GM21526 (cell line): Measurements from ENCODE around the gene SLC25A33.
"Not testable (repeated sequence)": the region's sequence is repeated elsewhere in the genome, so short reads cannot be mapped to it uniquely, and the experiment has no call there.

Experiments
- ATAC-seq: cut with Tn5 transposase; IDR thresholded peaks from one replicate; pipeline ENCODE4 v1.9.1; 2021; ENCODE audit warnings: moderate library complexity; ENCODE audit not compliant: unreplicated experiment, low FRiP score

SLC25A33 gene

DNA sequence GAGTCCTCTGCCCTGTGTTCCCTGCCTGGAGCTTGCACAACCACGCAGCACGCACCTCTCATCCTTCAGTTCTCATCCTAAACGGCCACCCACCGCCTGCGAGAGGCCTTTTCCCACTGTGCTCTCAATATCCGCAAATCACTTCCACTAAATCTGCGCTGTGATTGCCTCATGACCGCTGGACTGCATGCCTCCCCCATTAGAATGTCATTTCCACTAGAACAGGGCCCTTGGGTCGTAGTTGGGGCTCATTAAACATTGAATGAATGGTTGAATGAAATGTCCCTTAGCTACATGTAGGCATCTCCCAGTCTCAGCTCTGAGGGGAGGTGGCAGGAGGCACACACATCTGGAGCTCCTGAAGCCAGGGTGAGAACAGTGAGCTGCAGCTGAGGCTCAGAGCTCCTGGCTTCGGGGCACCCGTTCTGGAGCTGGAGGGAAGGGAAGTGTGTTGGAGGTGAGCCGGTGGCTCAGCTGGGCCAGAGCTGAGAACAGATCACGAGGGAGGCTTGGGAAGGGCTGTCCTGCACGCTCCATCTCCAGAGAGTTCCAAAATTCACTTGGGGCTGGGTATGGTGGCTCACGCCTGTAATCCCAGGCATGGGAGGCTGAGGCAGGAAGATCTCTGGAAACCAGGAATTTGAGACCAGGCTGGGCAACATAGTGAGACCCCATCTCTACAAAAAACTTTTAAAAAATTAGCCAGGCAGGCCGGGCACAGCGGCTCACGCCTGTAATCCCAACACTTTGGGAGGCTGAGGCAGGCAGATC, 79.8 kb downstream of the SLC25A33 start:
- no peak for ATAC-seq

DNA sequence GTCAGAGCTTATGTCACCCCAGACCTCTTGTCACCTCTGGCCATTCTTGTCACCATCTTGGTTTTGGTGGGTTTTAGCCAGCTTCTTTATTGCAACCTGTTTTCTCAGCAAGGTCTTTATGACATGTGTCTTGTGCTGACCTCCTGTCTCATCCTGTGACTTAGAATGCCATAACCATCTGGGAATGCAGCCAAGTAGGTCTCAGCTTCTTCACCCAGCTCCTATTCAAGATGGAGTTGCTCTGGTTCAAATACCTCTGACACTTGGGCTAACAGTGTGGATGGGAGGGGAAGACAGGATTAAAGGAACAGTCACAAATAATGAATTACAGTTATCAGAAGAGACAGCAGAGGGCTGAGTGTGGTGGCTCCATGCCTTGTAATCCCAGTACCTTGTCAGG, 81.8 kb downstream of the SLC25A33 start:
- no peak for ATAC-seq

DNA sequence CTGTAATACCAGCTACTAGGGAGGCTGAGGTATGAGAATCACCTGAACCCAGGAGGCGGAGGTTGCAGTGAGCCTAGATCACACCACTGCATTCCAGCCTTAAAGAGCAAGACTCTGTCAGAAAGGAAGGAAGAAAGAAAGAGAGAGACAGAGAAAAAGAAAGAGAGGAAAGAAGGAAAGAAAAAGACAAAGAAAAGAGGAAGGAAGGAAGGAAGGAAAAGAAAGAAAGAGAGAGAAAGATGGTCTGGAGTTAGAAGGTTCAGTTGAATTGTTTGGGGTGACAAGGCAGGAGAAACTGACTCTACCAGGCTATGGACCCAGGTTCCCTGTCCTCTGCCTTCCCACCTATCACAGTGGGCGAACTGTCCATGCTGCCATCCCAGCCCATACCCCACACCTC, 84.8 kb downstream of the SLC25A33 start:
- ATAC-seq: no peak

DNA sequence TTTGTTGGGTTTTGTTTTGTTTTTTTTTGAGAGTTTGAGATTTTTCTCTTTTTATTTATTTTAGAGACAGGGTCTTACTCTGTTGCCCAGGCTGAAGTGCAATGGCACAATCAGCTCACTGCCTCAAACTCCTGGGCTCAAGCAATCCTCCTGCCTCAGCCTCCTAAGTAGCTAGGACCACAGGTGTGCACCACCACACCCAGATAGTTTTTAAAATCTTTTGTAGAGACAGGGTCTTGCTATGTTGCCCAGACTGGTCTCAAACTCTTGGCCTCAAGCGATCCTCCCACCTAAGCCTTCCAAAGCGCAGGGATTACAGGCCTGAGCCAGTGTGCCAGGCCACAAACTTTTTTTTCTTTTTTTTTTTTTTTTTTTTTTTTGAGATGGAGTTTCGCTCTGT, 85.8 kb downstream of the SLC25A33 start:
- not testable (repeated sequence) for ATAC-seq

DNA sequence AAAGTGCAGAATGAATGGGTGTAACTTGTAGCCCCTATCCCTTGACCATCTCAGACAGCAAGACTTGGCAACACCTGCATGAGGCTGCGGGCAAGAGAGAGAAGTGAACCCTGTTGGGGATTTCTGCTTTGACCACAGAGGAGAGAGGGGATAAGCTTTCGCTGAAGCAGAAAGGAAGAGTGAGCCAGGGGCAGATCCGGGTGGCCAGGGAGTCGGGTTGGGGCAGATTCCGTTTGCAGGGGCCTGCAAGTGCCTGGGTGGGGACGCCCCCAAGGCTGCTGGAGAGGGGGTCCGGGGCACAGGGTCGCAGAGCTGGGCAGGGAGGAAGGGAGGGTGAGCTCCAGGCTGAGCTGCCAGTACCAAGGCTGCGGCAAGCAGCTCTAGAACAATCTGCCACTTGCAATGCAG, 86.9 kb downstream of the SLC25A33 start:
- no peak for ATAC-seq

DNA sequence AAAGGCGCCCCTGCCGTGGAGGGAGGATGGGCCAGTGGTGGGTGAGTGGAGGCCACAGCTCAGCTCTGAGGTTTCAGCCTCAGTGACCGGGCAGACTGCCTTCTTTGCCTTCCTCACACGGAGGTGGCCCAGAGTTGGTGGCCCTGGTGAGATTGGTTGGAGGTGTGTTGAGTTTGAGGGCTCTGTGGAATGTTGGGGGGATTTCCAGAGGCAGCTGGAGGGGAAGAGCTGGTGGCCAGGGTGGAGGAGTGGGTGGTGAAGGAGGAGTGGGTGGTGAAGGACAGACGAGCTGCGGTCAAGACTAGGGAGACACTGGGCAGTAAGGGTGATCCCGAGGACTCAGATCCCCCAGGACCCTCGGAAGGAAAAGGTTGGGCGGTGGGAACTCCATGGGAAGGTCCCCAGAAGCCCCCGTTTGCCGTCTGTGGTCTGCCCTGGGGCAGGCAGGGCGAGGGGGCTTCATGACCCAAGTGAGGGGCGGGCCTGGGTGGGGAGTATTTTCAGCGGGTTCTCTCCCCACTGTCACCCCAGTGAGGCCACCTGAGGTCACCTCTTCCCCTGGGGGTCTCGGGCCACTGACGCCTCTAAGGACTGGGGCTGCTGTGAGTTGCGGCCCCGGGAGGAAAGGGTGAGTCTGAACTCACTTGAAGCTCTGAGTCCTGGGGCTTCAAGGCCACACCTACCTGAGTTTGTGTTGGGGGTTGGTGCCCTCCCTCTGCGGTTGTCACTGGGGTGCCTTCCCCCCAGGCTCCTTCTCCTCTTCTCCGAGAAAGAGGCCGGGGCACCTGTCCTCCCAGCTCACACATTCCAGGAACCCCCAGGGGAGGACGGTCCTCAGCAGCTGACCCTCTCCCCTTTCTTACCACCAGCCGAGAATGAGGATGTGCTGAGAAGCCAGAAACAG, 89.5 kb downstream of the SLC25A33 start:
- no peak for ATAC-seq

DNA sequence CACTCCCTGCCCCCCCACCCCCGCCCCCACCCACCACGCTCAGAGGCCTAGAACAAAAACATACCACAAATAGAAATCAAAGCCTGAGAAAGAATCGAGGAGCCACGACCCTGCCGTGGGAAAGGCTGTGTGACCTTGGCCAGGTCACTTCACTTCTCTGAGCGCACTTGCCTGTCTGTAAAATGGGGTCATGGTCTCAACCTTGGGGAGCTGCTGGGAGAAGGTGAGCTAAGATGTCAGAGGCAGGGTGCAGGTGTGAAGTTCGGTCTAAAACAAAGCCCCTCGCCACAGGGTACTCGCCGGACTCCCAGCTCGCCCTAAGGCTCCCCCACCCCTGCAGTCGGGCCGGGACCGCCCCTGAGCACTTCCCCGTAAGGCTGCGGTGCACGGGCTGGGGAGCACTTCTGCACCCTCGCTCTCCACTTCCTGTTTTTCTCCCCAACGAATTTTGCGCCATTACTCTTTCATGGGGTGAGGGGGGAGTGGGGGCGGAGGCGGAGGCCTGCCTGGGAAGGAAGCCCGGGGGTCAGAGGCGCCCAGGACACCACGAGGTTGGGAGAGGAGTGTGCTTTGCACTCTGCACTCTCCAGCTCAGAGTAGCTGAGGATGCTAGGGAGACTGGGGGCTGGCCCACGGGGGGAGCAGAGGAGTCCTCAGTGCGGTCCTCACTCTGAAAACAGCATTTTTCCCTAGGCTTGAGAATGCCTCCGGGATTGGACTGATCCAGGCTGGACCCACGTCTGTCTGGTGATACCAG, 90.4 kb downstream of the SLC25A33 start:
- no peak for ATAC-seq

DNA sequence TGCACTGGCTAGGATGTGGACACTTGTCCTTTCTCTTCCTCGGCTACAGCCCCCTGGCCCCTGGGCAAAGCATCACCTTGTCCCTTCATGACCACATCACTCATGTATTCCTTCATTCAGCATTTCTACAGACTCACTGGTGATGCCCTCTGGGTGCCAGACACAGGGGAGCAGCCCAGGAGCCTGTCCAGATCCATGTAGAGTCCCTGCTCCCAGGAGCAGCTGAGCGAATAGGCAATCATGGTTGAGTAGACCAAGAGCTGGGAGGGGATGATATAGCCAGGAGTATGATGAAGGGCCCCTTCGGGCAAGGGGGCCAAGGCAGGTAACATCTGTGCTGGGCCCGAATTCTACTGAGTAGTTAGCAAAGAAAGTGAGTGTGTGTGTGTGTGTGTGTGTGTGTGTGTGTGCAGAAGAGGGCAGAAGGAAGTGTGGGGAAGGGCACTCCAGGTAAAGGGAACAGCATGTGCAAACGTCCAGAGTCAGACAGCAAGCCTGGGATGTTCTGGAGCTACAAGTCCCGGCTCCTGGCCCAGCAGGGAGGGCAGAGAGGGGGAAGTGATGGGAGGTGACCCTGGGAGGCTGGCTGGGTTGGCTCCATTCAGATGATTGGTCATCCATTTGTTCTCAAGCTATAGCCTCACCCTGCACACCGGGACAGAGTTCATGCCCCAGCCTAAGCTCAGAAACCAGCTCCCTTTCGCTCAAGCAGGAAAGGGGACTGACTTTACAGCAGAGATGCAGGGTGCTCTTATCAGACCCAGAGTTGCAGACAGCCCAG, 91.3 kb downstream of the SLC25A33 start:
- ATAC-seq: no peak

DNA sequence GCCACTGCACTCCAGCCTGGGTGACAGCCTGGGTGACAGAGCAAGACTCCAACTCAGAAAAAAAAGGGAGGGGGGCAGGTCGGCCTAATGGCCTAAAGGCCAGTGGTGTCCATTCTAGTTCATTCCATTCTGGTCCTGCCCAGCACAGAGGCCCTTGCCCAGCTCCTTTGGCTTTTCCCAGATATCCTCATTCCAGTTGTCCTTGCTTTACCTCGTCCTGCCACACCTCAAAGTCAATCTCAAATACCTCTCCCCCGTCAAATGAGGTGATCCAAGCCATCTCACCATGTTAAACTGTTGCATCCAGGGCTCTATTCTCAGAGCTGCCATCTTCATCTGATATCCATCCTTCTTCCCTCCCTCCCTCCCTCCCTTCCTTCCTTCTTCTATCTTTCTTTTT, 92.3 kb downstream of the SLC25A33 start:
- ATAC-seq: no peak

DNA sequence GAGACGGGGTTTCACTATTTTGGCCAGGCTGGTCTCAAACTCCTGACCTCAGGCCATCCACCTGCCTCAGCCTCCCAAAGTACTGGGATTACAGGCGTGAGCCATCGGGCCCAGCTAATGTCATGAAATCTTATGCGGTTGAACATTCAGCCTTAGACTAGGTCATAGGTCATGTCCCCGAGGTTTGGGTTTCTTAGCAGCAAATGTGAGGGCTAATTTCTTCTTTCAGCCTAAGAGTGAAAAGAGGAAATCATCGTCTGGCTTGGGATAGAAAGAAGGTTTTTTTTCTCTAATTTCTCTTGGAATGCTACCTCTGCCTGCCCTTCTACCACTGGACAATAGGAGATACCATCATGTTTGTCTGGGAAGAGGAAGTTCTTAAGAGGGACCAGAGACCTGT, 94.2 kb downstream of the SLC25A33 start:
- no peak for ATAC-seq

DNA sequence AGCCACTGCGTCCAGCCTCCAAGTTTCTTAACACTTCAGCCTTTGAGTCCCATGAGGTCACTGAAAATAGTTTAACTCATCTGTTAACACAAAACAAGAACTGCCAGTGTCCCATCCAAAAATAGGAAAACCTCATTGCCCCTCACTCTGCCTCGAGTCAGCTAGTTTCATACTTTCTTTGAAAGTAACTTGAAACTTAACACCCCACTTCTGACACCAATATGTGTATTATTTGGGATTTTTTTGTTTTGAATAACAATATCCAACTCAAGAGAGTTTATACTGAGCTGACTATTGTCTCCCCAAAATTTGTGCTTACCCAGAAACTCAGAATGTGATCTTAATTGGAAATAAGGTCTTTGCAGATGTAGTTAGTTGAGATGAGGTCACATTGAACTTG, 95.3 kb downstream of the SLC25A33 start:
- ATAC-seq: no peak
